Activated T-helper 1 cell treated with Interleukin-2 at 50 U/mL for 16 hours (primary cell): ENCODE results near the gene PMIS2.

Experiments
- DNase-seq: peaks from one replicate; pipeline ENCODE4 v3.0.0-alpha.2; 2020; ENCODE audit warnings: low read depth

PMIS2 gene

DNA sequence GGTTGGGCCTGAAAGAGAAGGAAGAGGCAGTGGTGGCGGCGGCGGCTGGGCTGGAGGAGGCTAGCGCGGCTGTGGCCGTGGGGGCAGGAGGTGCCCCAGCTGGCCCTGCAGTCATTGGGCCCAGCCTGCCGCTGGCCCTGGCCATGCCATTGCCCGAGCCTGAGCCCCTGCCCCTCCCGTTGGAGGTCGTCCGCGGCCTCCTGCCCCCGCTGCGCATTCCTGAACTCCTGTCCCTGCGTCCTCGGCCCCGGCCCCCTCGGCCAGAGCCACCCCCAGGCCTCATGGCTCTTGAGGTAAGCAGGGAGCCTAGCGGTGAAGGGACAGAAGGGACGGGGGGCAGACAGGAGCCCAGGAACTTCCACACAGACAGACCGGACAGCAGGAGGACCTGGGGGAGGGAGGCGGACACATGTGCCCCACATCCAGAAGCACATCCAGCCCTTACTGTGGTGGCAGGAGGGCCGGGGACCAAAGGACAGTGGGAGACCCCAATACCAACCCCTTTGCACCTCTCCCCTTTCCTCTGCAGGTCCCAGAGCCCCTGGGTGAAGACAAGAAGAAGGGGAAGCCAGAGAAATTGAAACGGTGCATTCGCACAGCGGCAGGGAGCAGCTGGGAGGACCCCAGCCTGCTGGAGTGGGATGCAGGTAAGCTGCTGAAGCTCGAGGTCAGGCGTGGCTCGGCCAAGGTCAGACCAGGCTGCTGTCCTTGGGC is 47.9 kb downstream of the PMIS2 start:
- no peak for DNase-seq

DNA sequence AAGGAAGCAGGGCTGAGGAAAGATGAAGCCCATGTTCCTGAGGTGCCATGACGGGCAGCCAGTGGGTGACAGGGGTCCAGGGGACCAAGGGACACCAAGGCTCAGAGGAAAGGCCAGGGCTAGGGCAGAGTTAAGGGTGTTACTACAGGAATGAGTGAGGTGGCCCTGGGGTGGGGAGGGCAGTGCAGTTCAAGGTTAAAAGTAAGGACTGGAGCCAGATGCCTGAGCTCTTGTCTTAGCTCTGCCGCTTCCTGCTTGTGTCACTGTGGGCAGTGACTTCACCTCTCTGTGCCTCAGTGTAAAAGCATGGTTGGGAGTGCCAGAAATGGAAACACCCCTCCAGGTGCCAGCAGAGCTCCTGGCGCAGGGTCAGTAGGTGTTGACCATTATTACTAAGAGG is 50.7 kb downstream of the PMIS2 start:
- DNase-seq = no peak
